Duodenal mucosa (tissue), 2 donors: ENCODE results near the gene KRTAP10-3.

Source experiments
- H3K27ac ChIP-seq: one replicate; pipeline ENCODE4 v1.7.0; 2013; ENCODE audit warnings: low read depth, low read length
- H3K27me3 ChIP-seq, 2 donors: one replicate each; pipeline ENCODE4 v1.7.0; 2013; ENCODE audit warnings: low read length in 2 of 2, control low read depth in 1 of 2; ENCODE audit not compliant: insufficient read depth in 2 of 2, control insufficient read depth in 1 of 2
- H3K36me3 ChIP-seq, 2 donors: one replicate each; pipeline ENCODE4 v1.7.0; 2013; ENCODE audit warnings: low read length in 2 of 2, control low read depth in 1 of 2; ENCODE audit not compliant: insufficient read depth in 2 of 2, control insufficient read depth in 1 of 2
- H3K4me1 ChIP-seq, 2 donors: one replicate each; pipeline ENCODE4 v1.7.0; 2013; ENCODE audit warnings: low read length in 2 of 2, control low read depth in 1 of 2; ENCODE audit not compliant: insufficient read depth in 2 of 2, control insufficient read depth in 1 of 2
- H3K4me3 ChIP-seq, 2 donors: one replicate each; pipeline ENCODE4 v1.7.0; 2013; ENCODE audit warnings: low read length in 2 of 2, low read depth in 1 of 2
- H3K9ac ChIP-seq, 2 donors: one replicate each; pipeline ENCODE4 v1.7.0; 2013; ENCODE audit warnings: low read length in 2 of 2, low read depth in 1 of 2
- H3K9me3 ChIP-seq, 2 donors: one replicate each; pipeline ENCODE4 v1.7.0; 2013; ENCODE audit warnings: low read length in 2 of 2, control low read depth in 1 of 2; ENCODE audit not compliant: control insufficient read depth in 1 of 2

The KRTAP10-3 gene

GRCh38 chr21:44548922-44549321 is 9.7 kb downstream of the KRTAP10-3 start:
- no peaks in the 10 kb centered on the region for H3K4me1 ChIP-seq
- H3K9ac ChIP-seq: no peak overlapping the region
- no peaks in the 10 kb centered on the region for H3K36me3 ChIP-seq
- no peak overlapping the region for H3K27ac ChIP-seq
- peaks cover 0 to 4% of the 10 kb centered on the region in 2 donors for H3K27me3 ChIP-seq
- peaks cover 0 to 7% of the 10 kb centered on the region in 2 donors for H3K9me3 ChIP-seq
- H3K4me3 ChIP-seq: no peak overlapping the region

- Histone ChIP-seq H3K4me1 (no peaks in the 10 kb centered on the region), H3K36me3 (no peaks in the 10 kb centered on the region), H3K9me3 (peaks cover 0 to 12% of the 10 kb centered on the region in 2 donors), H3K27ac (no peak overlapping the region), H3K4me3 (no peak overlapping the region), H3K9ac (no peak overlapping the region), H3K27me3 (peaks cover 0 to 4% of the 10 kb centered on the region in 2 donors)
These were observed 10.2 kb downstream of the KRTAP10-3 start for GRCh38 chr21:44548381-44548780.

GRCh38 chr21:44547656-44548331 is 10.8 kb downstream of the KRTAP10-3 start:
- H3K36me3 ChIP-seq: no peaks in the 10 kb centered on the region
- no peak overlapping the region for H3K9ac ChIP-seq
- no peak overlapping the region for H3K27ac ChIP-seq
- peaks cover 0 to 4% of the 10 kb centered on the region in 2 donors for H3K27me3 ChIP-seq
- no peaks in the 10 kb centered on the region for H3K4me1 ChIP-seq
- no peak overlapping the region for H3K4me3 ChIP-seq
- H3K9me3 ChIP-seq: peaks cover 0 to 18% of the 10 kb centered on the region in 2 donors

- Histone ChIP-seq H3K4me3 (no peak overlapping the region), H3K4me1 (no peaks in the 10 kb centered on the region), H3K9me3 (peaks cover 0 to 23% of the 10 kb centered on the region in 2 donors), H3K27me3 (peaks cover 0 to 4% of the 10 kb centered on the region in 2 donors), H3K9ac (no peak overlapping the region), H3K27ac (no peak overlapping the region), H3K36me3 (no peaks in the 10 kb centered on the region)
These were observed 14.0 kb downstream of the KRTAP10-3 start for GRCh38 chr21:44544566-44544965.

GRCh38 chr21:44542716-44543115 is 15.9 kb downstream of the KRTAP10-3 start:
- no peaks in the 10 kb centered on the region for H3K27me3 ChIP-seq
- H3K9ac ChIP-seq: no peak overlapping the region
- no peaks in the 10 kb centered on the region for H3K4me1 ChIP-seq
- H3K27ac ChIP-seq: no peak overlapping the region
- no peaks in the 10 kb centered on the region for H3K36me3 ChIP-seq
- no peak overlapping the region for H3K4me3 ChIP-seq
- peaks cover 0 to 23% of the 10 kb centered on the region in 2 donors for H3K9me3 ChIP-seq

GRCh38 chr21:44540741-44541288 is 17.8 kb downstream of the KRTAP10-3 start:
- Histone ChIP-seq H3K36me3 (no peaks in the 10 kb centered on the region), H3K9me3 (peaks cover 0 to 17% of the 10 kb centered on the region in 2 donors), H3K4me1 (no peaks in the 10 kb centered on the region), H3K4me3 (no peak overlapping the region), H3K27ac (no peak overlapping the region), H3K27me3 (no peaks in the 10 kb centered on the region), H3K9ac (no peak overlapping the region)

- no peak within 1 kb of the TSS for H3K9ac ChIP-seq
- H3K4me3 ChIP-seq: no peak within 1 kb of the TSS
- no peaks in the 10 kb centered on the region for H3K36me3 ChIP-seq
- H3K27me3 ChIP-seq: no peaks in the 10 kb centered on the region
- peaks cover 0 to 17% of the 10 kb centered on the region in 2 donors for H3K9me3 ChIP-seq
- H3K27ac ChIP-seq: no peak within 1 kb of the TSS
- no peaks in the 10 kb centered on the region for H3K4me1 ChIP-seq
These were observed 18.5 kb downstream of the KRTAP10-3 start, which contains the start of gene KRTAP10-1 for GRCh38 chr21:44539991-44540666. KRTAP10-1 (minus strand) TSS chr21:44540195; CDS start chr21:44540150, 45 bp downstream.

GRCh38 chr21:44539046-44539445 is 19.5 kb downstream of the KRTAP10-3 start:
- Histone ChIP-seq H3K27me3 (no peaks in the 10 kb centered on the region), H3K36me3 (no peaks in the 10 kb centered on the region), H3K4me3 (no peak overlapping the region), H3K27ac (no peak overlapping the region), H3K4me1 (no peaks in the 10 kb centered on the region), H3K9me3 (peaks cover 0 to 17% of the 10 kb centered on the region in 2 donors), H3K9ac (no peak overlapping the region)

- Histone ChIP-seq H3K9ac (no peak overlapping the region), H3K27me3 (no peaks in the 10 kb centered on the region), H3K27ac (no peak overlapping the region), H3K36me3 (no peaks in the 10 kb centered on the region), H3K4me3 (no peak overlapping the region), H3K9me3 (peaks cover 0 to 10% of the 10 kb centered on the region in 2 donors), H3K4me1 (no peaks in the 10 kb centered on the region)
These were observed 20.4 kb downstream of the KRTAP10-3 start for GRCh38 chr21:44537930-44538911.
